GM23338 (cell line): Measurements from ENCODE around the gene SNAP25. TPM values are rescaled to one million over a fixed set of nuclear protein-coding genes. Genes with fewer than 3 reads are reported as not detected.

Experiments used
- ATAC-seq: fragments of 200-7000 bp; cut with Tn5 transposase; 3 replicates; pipeline ENCODE4 v1.9.1; 2020
- DNase-seq: peaks from one replicate; pipeline ENCODE4 v3.0.0-alpha.2; 2015; ENCODE audit warnings: low spot score
- H2AFZ ChIP-seq: fragments of 200-600 bp; sonication (generic); 2 replicates; pipeline ENCODE4 v1.8.0; 2016; ENCODE audit warnings: antibody characterized with exemption, mild to moderate bottlenecking, moderate library complexity
- H3F3A ChIP-seq: fragments of 200-600 bp; sonication (generic); replicated peaks from 2 replicates; pipeline ENCODE4 v1.8.0; 2017; ENCODE audit warnings: antibody characterized with exemption, mixed run types, low read depth
- H3K27ac ChIP-seq: fragments of 200-600 bp; sonication (generic); 2 replicates; pipeline ENCODE4 v1.6.1; 2016; ENCODE audit warnings: low read depth
- H3K27me3 ChIP-seq: fragments of 200-600 bp; sonication (generic); 2 replicates; pipeline ENCODE4 v1.8.0; 2016; ENCODE audit warnings: mild to moderate bottlenecking, mixed run types, moderate library complexity; ENCODE audit not compliant: insufficient read depth
- H3K36me3 ChIP-seq: fragments of 200-600 bp; sonication (generic); 2 replicates; pipeline ENCODE4 v1.8.0; 2016; ENCODE audit warnings: mild to moderate bottlenecking; ENCODE audit not compliant: insufficient read depth
- H3K4me1 ChIP-seq: fragments of 200-600 bp; sonication (generic); 2 replicates; pipeline ENCODE4 v1.8.0; 2016; ENCODE audit warnings: mild to moderate bottlenecking, moderate library complexity; ENCODE audit not compliant: insufficient read depth
- H3K4me2 ChIP-seq: fragments of 200-600 bp; sonication (generic); 2 replicates; pipeline ENCODE4 v1.7.1; 2017; ENCODE audit warnings: mixed run types
- H3K4me3 ChIP-seq: fragments of 200-600 bp; sonication (generic); 2 replicates; pipeline ENCODE4 v1.6.1; 2016; ENCODE audit warnings: mixed run types
- H3K79me2 ChIP-seq: fragments of 200-600 bp; sonication (generic); replicated peaks from 2 replicates; pipeline ENCODE4 v1.8.0; 2017; ENCODE audit warnings: mild to moderate bottlenecking; ENCODE audit not compliant: insufficient read depth
- H3K9me2 ChIP-seq: fragments of 200-600 bp; sonication (generic); 2 replicates; pipeline ENCODE4 v1.8.0; 2017; ENCODE audit not compliant: insufficient read depth
- H4K20me1 ChIP-seq: fragments of 200-600 bp; sonication (generic); replicated peaks from 2 replicates; pipeline ENCODE4 v1.8.0; 2017; ENCODE audit warnings: mild to moderate bottlenecking; ENCODE audit not compliant: insufficient read depth
- H3K27ac Mint-ChIP-seq: 2 replicates; pipeline ENCODE4 v1.8.0; 2020; ENCODE audit warnings: inconsistent platforms, mild to moderate bottlenecking, moderate library complexity, mixed read lengths
- H3K27me3 Mint-ChIP-seq: 3 replicates; pipeline ENCODE4 v1.8.0; 2022; ENCODE audit warnings: low read depth, mild to moderate bottlenecking, moderate library complexity, mixed read lengths, inconsistent platforms; ENCODE audit not compliant: insufficient read depth, poor library complexity
- H3K36me3 Mint-ChIP-seq: 3 replicates; pipeline ENCODE4 v1.8.0; 2021; ENCODE audit warnings: low read depth, mild to moderate bottlenecking, inconsistent platforms, moderate library complexity, mixed read lengths
- H3K4me1 Mint-ChIP-seq: 3 replicates; pipeline ENCODE4 v1.8.0; 2020; ENCODE audit warnings: mild to moderate bottlenecking, inconsistent platforms, mixed read lengths
- H3K4me3 Mint-ChIP-seq: 3 replicates; pipeline ENCODE4 v1.8.0; 2021; ENCODE audit warnings: moderate library complexity, mild to moderate bottlenecking, inconsistent platforms, mixed read lengths
- H3K9me3 Mint-ChIP-seq: 3 replicates; pipeline ENCODE4 v1.8.0; 2020; ENCODE audit warnings: moderate library complexity, mild to moderate bottlenecking, inconsistent platforms, mixed read lengths
- CREB1 ChIP-seq: fragments of 250-450 bp; sonication (Bioruptor Pico); IDR thresholded peaks from 2 replicates; pipeline ENCODE4 v1.5.0; 2020; ENCODE audit warnings: low read depth, mild to moderate bottlenecking, moderate library complexity
- EZH2 ChIP-seq: fragments of 200-600 bp; sonication (generic); IDR thresholded peaks from one replicate; pipeline ENCODE4 v1.8.0; 2017; ENCODE audit warnings: antibody characterized with exemption, mild to moderate bottlenecking, low read depth; ENCODE audit not compliant: unreplicated experiment
- EZH2phosphoT487 ChIP-seq: fragments of 200-600 bp; sonication (generic); IDR thresholded peaks from one replicate; pipeline ENCODE4 v1.8.1; 2018; ENCODE audit warnings: antibody characterized with exemption; ENCODE audit not compliant: unreplicated experiment
- NANOG ChIP-seq: IDR thresholded peaks from 2 replicates; pipeline ENCODE4 v1.6.1; 2016; ENCODE audit warnings: antibody characterized with exemption, borderline replicate concordance
- POLR2AphosphoS5 ChIP-seq: IDR thresholded peaks from 2 replicates; pipeline ENCODE4 v1.6.1; 2016; ENCODE audit warnings: antibody characterized with exemption, low read depth
- STAT1 ChIP-seq: IDR thresholded peaks from one replicate; pipeline ENCODE4 v1.6.1; 2016; ENCODE audit warnings: antibody characterized with exemption; ENCODE audit not compliant: unreplicated experiment
- ZNF114 ChIP-seq: fragments of 250-450 bp; sonication (Bioruptor Pico); IDR thresholded peaks from 2 replicates; pipeline ENCODE4 v1.5.0; 2020; ENCODE audit warnings: mild to moderate bottlenecking, moderate library complexity
- polyA plus RNA-seq: library from polyadenylated mRNA; unstranded; fragments of >200 nt; fragmentation: Nextera tagmentation; extraction: Ambion mirVana; gene quantifications from 2 replicates; pipeline ENCODE4 v1.2.1, GENCODE V29; 2016
- total RNA-seq: library from RNA; depleted of rRNA; stranded (reverse); fragments of >200 nt; shearing (Covaris generic); gene quantifications from 2 replicates; pipeline ENCODE4 v1.2.3, GENCODE V29; 2014
- TF ChIP-seq, protein P1 (sequence below), 2 experiments: fragments of 200-600 bp in 1 of 2; sonication (generic) in 1 of 2; conservative IDR thresholded peaks; 2 replicates each; pipeline versions ENCODE4 v1.5.1 to v1.6.1; 2016 to 2017; ENCODE audit warnings: antibody characterized with exemption in 2 of 2, low read depth in 2 of 2, mild to moderate bottlenecking in 2 of 2, moderate library complexity in 1 of 2
- TF ChIP-seq, protein P2 (sequence below): fragments of 250-450 bp; sonication (Bioruptor Pico); IDR thresholded peaks from 2 replicates; pipeline ENCODE4 v1.5.0; 2020; ENCODE audit warnings: mild to moderate bottlenecking, moderate library complexity
- TF ChIP-seq, protein P3 (sequence below): IDR thresholded peaks from one replicate; pipeline ENCODE4 v1.6.1; 2018; ENCODE audit warnings: antibody characterized with exemption; ENCODE audit not compliant: unreplicated experiment
- TF ChIP-seq, protein P4 (sequence below): IDR thresholded peaks from 2 replicates; pipeline ENCODE4 v1.6.1; 2016; ENCODE audit warnings: antibody characterized with exemption

SNAP25 gene
- total and polyA plus RNA-seq, 2 experiments from 2014 or later, result 0.82 to 1.3 TPM

DNA sequence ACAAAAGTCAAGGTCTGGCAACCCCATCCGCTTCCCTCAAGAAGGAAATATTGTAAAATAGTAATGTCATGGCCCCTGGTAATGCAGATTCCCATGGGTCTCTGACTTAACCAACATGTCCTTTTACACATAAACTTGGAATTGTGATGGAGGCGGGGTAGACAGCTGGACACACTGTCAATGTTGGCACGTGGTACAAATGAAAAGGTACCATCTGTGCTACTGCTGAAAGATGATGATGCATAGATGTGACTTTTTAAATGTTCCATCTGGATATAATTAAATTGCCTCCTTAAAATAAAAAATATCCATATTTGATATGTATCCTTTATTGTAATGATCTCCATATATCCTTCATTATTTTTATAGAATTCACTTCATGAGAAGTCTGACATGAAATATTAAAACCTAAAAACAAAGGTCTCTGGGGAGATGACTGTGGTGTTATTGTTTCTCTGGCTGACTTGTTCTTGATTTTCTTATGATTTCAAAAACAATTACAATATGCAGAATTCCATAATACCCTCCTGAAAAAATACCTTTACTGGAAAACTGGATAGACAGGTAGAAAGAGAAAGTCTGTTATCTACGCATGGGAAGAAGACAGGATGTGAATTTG lies 110.9 kb downstream of the SNAP25 start:
- Mint-ChIP-seq H3K9me3 (no peaks in the 10 kb centered on the region), H3K27ac (no peak overlapping the region), H3K27me3 (peaks cover 6% of the 10 kb centered on the region), H3K36me3 (no peaks in the 10 kb centered on the region), H3K4me3 (no peak overlapping the region), H3K4me1 (peaks cover 21% of the 10 kb centered on the region)
- Histone ChIP-seq H3K4me2 (no peak overlapping the region), H3K27ac (no peak overlapping the region), H3K4me1 (peaks cover 19% of the 10 kb centered on the region), H4K20me1 (no peaks in the 10 kb centered on the region), H3K9me2 (0 out of 2 replicates have a peak, but pooled peaks cover 3% of the 10 kb centered on the region), H3K4me3 (no peak overlapping the region), H3K36me3 (no peaks in the 10 kb centered on the region), H3K27me3 (no peaks in the 10 kb centered on the region), H2AFZ (peak overlapping the region; percentile 93), H3F3A (no peaks in the 10 kb centered on the region), H3K79me2 (no peaks in the 10 kb centered on the region)
- ATAC-seq (no peak), DNase-seq (no peak)
- TF ChIP-seq CREB1 (CRISPR knock-in tag), result no peak
- TF ChIP-seq NANOG, result no peak
- no peak for TF ChIP-seq POLR2AphosphoS5
- no peak for TF ChIP-seq STAT1
- TF ChIP-seq, protein P1, sequence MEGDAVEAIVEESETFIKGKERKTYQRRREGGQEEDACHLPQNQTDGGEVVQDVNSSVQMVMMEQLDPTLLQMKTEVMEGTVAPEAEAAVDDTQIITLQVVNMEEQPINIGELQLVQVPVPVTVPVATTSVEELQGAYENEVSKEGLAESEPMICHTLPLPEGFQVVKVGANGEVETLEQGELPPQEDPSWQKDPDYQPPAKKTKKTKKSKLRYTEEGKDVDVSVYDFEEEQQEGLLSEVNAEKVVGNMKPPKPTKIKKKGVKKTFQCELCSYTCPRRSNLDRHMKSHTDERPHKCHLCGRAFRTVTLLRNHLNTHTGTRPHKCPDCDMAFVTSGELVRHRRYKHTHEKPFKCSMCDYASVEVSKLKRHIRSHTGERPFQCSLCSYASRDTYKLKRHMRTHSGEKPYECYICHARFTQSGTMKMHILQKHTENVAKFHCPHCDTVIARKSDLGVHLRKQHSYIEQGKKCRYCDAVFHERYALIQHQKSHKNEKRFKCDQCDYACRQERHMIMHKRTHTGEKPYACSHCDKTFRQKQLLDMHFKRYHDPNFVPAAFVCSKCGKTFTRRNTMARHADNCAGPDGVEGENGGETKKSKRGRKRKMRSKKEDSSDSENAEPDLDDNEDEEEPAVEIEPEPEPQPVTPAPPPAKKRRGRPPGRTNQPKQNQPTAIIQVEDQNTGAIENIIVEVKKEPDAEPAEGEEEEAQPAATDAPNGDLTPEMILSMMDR (conservative IDR thresholded peaks at IDR 0.05; ENCODE audit: low read depth in 2 of 2), result no peak
- TF ChIP-seq, protein P2, sequence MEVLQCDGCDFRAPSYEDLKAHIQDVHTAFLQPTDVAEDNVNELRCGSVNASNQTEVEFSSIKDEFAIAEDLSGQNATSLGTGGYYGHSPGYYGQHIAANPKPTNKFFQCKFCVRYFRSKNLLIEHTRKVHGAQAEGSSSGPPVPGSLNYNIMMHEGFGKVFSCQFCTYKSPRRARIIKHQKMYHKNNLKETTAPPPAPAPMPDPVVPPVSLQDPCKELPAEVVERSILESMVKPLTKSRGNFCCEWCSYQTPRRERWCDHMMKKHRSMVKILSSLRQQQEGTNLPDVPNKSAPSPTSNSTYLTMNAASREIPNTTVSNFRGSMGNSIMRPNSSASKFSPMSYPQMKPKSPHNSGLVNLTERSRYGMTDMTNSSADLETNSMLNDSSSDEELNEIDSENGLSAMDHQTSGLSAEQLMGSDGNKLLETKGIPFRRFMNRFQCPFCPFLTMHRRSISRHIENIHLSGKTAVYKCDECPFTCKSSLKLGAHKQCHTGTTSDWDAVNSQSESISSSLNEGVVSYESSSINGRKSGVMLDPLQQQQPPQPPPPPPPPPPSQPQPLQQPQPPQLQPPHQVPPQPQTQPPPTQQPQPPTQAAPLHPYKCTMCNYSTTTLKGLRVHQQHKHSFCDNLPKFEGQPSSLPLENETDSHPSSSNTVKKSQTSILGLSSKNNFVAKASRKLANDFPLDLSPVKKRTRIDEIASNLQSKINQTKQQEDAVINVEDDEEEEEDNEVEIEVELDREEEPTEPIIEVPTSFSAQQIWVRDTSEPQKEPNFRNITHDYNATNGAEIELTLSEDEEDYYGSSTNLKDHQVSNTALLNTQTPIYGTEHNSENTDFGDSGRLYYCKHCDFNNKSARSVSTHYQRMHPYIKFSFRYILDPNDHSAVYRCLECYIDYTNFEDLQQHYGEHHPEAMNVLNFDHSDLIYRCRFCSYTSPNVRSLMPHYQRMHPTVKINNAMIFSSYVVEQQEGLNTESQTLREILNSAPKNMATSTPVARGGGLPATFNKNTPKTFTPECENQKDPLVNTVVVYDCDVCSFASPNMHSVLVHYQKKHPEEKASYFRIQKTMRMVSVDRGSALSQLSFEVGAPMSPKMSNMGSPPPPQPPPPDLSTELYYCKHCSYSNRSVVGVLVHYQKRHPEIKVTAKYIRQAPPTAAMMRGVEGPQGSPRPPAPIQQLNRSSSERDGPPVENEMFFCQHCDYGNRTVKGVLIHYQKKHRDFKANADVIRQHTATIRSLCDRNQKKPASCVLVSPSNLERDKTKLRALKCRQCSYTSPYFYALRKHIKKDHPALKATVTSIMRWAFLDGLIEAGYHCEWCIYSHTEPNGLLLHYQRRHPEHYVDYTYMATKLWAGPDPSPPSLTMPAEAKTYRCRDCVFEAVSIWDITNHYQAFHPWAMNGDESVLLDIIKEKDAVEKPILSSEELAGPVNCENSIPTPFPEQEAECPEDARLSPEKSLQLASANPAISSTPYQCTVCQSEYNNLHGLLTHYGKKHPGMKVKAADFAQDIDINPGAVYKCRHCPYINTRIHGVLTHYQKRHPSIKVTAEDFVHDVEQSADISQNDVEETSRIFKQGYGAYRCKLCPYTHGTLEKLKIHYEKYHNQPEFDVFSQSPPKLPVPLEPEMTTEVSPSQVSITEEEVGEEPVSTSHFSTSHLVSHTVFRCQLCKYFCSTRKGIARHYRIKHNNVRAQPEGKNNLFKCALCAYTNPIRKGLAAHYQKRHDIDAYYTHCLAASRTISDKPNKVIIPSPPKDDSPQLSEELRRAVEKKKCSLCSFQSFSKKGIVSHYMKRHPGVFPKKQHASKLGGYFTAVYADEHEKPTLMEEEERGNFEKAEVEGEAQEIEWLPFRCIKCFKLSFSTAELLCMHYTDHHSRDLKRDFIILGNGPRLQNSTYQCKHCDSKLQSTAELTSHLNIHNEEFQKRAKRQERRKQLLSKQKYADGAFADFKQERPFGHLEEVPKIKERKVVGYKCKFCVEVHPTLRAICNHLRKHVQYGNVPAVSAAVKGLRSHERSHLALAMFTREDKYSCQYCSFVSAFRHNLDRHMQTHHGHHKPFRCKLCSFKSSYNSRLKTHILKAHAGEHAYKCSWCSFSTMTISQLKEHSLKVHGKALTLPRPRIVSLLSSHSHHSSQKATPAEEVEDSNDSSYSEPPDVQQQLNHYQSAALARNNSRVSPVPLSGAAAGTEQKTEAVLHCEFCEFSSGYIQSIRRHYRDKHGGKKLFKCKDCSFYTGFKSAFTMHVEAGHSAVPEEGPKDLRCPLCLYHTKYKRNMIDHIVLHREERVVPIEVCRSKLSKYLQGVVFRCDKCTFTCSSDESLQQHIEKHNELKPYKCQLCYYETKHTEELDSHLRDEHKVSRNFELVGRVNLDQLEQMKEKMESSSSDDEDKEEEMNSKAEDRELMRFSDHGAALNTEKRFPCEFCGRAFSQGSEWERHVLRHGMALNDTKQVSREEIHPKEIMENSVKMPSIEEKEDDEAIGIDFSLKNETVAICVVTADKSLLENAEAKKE (CRISPR knock-in tag), result no peak
- TF ChIP-seq EZH2phosphoT487, result no peak
- TF ChIP-seq, protein P3, sequence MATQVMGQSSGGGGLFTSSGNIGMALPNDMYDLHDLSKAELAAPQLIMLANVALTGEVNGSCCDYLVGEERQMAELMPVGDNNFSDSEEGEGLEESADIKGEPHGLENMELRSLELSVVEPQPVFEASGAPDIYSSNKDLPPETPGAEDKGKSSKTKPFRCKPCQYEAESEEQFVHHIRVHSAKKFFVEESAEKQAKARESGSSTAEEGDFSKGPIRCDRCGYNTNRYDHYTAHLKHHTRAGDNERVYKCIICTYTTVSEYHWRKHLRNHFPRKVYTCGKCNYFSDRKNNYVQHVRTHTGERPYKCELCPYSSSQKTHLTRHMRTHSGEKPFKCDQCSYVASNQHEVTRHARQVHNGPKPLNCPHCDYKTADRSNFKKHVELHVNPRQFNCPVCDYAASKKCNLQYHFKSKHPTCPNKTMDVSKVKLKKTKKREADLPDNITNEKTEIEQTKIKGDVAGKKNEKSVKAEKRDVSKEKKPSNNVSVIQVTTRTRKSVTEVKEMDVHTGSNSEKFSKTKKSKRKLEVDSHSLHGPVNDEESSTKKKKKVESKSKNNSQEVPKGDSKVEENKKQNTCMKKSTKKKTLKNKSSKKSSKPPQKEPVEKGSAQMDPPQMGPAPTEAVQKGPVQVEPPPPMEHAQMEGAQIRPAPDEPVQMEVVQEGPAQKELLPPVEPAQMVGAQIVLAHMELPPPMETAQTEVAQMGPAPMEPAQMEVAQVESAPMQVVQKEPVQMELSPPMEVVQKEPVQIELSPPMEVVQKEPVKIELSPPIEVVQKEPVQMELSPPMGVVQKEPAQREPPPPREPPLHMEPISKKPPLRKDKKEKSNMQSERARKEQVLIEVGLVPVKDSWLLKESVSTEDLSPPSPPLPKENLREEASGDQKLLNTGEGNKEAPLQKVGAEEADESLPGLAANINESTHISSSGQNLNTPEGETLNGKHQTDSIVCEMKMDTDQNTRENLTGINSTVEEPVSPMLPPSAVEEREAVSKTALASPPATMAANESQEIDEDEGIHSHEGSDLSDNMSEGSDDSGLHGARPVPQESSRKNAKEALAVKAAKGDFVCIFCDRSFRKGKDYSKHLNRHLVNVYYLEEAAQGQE, result no peak
- TF ChIP-seq EZH2, result no peak
- TF ChIP-seq, protein P4, sequence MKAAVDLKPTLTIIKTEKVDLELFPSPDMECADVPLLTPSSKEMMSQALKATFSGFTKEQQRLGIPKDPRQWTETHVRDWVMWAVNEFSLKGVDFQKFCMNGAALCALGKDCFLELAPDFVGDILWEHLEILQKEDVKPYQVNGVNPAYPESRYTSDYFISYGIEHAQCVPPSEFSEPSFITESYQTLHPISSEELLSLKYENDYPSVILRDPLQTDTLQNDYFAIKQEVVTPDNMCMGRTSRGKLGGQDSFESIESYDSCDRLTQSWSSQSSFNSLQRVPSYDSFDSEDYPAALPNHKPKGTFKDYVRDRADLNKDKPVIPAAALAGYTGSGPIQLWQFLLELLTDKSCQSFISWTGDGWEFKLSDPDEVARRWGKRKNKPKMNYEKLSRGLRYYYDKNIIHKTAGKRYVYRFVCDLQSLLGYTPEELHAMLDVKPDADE, result no peak
- TF ChIP-seq ZNF114 (CRISPR knock-in tag), result no peak
